Lower leg skin (tissue), 3 donors: Measurements from ENCODE around the gene WDR18.

ENCODE experiments used
- CTCF ChIP-seq, 3 donors: fragments of 450-650 bp; IDR thresholded peaks; one replicate each; pipeline ENCODE4 v1.5.1; 2016; ENCODE audit warnings: antibody characterized with exemption in 3 of 3, mild to moderate bottlenecking in 3 of 3, moderate library complexity in 2 of 3
- POLR2A ChIP-seq, 2 donors: fragments of 450-650 bp; IDR thresholded peaks; one replicate each; pipeline ENCODE4 v1.6.1; 2016 to 2017; ENCODE audit warnings: antibody characterized with exemption in 2 of 2, mild to moderate bottlenecking in 1 of 2, moderate library complexity in 1 of 2

- TF ChIP-seq CTCF (IDR thresholded peaks at IDR 0.05) (no peak), POLR2A (IDR thresholded peaks at IDR 0.05) (no peak)
Measured at GRCh38 chr19:1040476-1041271, 56.5 kb downstream of the WDR18 start.
